ENCODE data around the gene GOLGA6L2.
"Not testable (repeated sequence)": the region's sequence is repeated elsewhere in the genome, so short reads cannot be mapped to it uniquely, and the experiment has no call there.

The GOLGA6L2 gene, protein sequence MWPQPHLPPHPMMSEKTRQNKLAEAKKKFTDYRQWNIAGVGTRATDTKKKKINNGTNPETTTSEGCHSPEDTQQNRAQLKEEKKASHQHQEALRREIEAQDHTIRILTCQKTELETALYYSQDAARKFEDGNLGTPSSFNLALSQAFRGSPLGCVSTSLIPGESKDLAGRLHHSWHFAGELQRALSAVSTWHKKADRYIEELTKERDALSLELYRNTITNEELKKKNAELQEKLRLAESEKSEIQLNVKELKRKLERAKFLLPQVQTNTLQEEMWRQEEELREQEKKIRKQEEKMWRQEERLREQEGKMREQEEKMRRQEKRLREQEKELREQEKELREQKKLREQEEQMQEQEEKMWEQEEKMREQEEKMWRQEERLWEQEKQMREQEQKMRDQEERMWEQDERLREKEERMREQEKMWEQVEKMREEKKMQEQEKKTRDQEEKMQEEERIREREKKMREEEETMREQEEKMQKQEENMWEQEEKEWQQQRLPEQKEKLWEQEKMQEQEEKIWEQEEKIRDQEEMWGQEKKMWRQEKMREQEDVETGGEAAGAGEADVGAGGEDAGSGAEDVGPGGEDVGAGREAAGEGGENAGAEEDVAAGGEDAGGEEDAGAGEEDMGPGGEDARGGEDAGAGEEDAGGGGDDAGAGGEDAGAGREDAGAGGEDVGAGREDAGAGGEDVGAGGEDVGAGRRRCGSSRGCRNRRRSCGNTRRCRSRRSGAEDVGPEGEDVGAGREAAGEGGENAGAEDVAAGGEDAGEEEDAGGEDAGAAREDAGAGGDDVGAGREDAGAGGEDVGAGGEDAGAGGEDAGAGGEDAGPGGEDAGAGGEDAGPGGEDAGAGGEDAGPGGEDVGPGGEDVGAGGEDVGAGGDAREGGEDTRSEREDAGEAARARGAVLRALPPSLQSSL

DNA sequence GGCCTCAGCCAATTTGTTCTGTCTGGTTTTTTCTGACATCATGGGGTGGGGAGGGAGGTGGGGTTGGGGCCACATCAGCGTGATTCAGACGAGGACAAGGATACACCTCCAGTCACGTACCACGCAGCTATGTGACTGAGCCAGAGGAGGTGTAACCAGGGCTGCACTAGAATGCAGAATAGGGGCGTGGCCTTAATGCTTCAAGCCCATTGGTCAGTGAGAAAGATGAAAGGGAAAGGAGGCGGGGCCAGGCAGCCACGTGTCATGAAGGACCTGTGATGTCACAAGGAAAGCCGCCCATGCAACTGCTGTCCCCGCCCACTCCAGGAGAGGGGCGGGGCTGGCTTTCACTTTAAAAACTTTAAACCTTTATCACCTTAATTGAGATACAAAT lies at the start of gene GOLGA6L2:
TSS of gene GOLGA6L2 (minus strand) at position 137 of the 394 bp plus-strand sequence. CDS start at position 75, 62 bp downstream.
- no peak for DNase-seq (ENCODE audit: low read depth, low spot score)

DNA sequence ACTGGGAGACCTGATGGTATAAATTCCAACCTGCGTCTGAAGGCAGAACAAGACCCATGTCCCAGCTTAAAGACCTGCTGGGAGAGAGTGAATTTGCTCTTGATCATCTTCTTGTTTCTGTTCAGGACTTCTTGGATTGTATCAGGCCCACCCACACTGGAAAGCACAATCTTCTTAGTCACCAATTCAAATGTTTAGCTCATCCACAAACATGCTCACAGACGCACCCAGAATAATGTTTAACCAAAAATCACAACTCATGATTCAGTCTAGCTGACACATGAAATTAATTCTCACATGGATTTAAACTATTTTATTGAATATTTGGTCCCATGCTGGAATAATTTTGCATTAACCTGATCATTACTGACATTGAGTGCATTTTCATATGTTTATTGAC lies 37.8 kb upstream of the GOLGA6L2 start:
- no peak for DNase-seq (ENCODE audit: low read depth, low spot score)

DNA sequence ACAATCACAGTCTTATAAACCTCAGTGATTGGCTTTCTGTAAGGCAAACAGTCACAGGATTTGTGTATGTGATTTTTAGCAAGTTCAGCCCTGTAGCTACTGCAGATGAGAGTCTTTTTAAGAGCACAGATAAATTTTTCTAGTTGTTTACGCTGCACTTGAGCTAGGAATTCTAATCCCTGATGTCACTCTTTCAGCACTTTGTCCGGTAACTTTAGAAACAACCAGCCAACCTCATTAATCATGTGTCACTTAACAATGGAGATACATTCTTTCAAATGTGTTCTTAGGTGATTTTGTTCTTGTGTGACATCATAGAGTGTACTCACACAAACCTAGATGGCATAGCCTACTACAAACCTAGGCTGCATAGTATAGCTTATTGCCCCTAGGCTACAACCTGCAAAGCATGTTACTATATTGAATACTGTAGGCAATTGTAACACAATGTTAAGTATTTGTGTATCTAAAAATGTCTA lies 36.8 kb upstream of the GOLGA6L2 start:
- no peak for DNase-seq (ENCODE audit: low read depth, low spot score)

DNA sequence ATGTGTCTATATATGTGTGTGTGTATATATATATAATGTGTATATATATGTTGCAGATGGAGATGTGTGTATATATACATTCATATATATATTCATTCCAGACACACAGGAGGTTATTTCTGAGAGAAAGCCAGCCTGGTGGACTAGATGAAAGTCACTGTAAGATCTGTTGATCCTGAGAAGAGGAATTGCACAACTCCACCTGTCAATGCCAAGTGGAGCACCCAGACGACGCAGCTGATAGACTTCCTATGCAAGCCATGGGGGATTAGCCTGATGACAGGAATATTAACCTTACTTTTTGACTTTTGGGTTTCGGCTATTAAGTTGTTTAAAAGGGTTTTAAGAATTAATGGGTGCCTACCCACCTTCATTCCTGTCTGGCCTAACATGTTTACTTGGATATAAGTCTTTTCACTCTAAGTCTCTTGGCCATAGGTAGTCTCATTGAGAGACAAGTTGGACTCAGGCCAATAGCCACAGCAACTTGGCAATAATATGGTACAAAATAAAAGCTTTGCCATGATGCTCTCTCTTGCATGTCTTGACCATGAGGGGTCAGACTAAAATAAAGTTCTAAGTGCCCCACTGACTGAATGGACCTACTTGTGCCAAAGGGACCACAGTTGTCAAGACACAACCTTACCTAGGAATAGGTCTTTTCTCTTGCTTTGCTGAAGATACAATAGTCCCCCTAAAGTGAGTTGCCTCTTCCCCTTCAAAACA lies 35.9 kb upstream of the GOLGA6L2 start:
- DNase-seq (ENCODE audit: low read depth, low spot score) = no peak

DNA sequence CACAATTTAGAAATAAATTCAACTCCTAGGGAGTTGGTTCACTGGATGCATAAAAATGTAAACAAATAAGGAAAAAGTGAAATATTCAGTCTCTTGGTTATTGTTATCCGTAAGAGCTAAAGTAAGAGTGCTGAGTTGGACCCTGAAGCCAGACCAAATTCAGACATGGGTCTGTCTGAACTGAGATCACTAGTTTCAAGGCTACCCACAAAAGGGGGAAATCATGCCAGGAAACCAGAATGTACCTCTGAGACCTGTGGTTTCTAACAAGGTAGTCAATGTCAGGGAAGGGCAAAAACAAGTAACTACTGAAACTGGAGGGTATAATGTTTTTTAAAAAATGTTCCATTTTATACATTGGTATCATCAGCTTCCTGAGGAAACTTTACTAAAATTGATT lies 35.2 kb upstream of the GOLGA6L2 start:
- no peak for DNase-seq (ENCODE audit: low read depth, low spot score)

DNA sequence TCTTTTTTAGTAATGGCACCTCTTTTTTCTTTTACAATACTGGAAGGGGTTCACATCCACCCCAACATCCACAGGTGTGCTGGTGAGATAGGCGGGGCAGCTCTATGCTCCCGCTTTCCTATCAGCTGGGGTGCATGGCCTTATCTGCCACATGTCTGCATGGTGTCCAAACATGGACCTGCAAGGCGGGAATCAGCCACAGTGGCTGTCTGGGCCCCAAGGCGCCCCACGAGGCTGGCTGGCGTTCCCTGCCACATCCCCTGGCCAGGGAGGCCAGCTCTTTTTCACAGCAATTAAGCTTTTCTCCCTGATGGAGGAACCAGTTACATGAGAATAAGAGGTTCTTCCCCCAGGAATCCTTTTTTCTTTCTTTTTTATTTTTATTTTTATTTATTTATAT lies 30.9 kb upstream of the GOLGA6L2 start:
- DNase-seq (ENCODE audit: low read depth, low spot score) = no peak

DNA sequence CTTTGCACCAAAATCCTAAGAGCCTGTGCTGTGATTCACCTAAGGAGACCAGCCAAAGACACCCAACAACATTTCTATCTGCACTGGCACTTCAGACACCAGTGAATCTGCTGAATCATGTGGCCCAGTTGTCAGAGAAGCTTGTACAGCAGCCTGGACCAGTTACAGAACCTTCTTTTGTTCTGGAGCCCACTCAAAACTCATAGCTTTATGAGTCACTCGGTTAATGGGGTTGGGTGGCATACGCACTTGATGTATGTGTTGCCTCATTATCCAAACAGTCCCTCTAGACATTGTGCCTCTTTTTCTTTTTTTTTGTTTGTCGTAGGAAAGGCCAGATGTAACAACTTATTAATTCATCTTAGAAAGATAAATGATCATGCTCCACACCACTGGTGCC lies 25.6 kb upstream of the GOLGA6L2 start:
- DNase-seq (ENCODE audit: low read depth, low spot score) = no peak

DNA sequence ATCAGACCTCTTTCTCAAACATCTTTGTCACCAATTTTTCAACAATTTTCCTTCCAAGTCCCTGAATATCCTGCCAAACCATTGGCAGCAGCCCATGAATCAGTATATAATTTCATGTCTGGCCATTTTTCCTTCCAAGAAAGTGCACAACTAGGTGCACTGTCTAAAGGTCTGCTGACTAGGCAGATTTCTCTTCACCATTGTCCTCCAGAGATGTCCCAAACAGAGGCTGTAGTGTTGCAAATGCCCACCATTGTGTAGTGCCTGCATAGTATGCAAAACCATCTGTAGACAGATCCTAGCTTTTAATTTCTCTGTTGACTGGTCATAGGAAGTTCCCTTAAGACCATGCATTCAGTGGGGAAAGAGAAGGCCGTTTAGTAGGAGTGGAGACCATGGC lies 25.0 kb upstream of the GOLGA6L2 start:
- DNase-seq (ENCODE audit: low read depth, low spot score) = no peak

DNA sequence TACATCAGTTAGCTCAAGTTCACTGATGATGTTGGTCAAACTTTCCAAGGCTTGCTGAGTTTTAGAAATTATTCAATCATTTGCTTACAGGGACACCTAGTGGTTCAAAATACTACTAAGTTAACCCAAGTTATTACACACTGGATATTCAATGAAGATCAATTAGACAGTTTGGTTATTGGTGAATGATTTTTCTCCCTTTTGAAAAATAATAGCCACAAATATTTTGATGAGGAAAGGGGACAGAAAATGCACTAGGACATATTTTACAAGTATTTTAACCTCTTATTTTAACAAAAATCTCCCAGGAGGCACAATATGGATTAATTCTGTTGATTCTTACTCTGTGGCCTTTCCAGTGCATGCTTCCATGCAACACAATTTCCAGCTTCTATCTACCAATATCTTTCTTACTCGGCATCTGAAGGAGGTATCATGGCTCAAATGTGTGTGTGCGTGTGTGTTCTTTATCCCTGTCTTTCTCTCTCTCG lies 20.1 kb upstream of the GOLGA6L2 start:
- DNase-seq (ENCODE audit: low read depth, low spot score) = no peak

DNA sequence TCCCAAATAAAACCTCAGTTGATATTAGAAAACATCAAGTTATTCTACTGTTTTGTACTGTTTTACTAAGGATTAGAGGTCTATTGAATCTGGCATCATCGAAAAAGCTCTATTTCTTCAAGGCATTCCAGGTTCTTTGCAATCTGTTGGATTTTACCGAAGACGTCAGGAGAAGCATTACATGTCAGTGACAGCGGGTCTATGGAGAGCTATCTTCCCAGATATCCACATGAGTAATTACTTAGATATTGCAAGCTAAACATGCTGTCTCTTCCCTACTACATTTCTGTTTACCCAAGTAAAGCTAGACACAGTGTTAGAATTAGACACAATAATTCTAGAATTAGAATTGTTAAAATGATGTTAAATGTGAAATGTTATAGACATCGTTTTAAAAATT lies 10.8 kb upstream of the GOLGA6L2 start:
- no peak for DNase-seq (ENCODE audit: low read depth, low spot score)

DNA sequence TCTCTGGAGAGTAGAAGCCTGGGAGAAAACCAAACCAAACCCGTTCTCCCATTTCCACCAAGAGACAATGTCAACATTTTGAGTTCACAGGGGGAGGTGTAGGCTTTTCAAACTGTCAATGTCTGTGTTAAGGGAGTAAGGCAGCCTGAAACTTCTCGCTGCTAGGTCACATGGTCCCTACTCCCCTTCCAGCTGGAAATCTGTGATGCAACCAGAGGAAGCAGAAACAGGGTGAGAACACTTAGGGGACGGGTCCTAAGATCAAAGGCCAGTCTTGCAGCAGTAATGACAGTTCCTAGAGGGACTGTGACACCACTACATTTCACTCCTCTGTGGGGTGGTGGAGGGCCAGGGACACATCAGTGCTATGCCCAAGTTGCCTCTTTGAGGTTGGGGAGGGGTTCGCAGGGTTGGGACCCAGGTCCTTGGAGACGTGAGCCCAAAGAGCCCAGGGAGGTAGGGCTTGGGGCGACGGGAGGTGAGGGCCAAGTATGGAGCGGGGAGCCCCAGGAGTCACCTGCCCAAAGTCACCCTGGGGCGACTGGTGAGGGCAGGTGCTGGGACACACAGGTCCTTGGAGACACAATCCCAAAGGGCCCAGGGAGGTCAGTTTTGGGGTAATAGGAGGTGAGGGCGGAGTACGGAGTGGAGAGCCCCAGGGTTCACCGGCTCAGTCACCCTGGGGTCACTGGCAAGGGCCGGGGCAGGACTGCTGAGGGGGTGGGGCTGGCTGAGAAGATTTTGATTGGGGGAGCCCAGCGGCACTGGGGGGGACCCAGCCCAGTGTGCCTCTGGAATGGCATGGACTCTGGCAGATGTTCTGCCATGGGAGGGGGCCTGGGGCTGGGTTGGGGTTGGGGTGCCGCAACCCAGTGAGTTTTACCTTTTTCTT lies 582 bp downstream of the GOLGA6L2 start:
- no peak for DNase-seq (ENCODE audit: low read depth, low spot score)

DNA sequence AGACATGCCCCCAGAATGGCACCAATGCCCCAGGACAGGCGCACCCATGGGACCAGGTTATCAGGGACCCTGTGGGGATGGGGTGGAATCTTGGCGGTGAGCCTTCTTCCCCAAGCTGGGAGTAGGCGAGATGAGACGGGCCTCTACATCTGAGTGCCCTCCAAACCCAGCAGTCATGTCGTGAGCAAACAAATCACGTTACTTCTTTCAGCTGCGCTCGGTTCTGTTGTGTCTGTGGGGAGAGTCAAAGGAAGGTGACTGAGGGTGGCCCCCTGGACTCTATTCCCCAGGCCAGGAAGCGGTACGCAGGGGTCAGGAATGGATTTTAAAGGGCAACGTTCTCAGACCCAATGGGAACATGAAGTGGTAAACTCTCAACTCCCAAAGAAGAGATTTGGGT lies 2.8 kb downstream of the GOLGA6L2 start:
- DNase-seq (ENCODE audit: low read depth, low spot score) = no peak

DNA sequence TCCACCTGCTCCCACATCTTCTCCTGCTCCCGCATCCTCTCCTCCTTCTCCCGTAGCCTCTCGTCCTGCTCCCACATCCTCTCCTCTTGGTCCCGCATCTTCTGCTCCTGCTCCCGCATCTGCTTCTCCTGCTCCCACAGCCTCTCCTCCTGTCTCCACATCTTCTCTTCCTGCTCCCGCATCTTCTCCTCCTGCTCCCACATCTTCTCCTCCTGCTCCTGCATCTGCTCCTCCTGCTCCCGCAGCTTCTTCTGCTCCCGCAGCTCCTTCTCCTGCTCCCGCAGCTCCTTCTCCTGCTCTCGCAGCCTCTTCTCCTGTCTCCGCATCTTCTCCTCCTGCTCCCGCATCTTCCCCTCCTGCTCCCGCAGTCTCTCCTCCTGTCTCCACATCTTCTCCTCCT lies 5.8 kb downstream of the GOLGA6L2 start:
- DNase-seq (ENCODE audit: low read depth, low spot score) = no peak

DNA sequence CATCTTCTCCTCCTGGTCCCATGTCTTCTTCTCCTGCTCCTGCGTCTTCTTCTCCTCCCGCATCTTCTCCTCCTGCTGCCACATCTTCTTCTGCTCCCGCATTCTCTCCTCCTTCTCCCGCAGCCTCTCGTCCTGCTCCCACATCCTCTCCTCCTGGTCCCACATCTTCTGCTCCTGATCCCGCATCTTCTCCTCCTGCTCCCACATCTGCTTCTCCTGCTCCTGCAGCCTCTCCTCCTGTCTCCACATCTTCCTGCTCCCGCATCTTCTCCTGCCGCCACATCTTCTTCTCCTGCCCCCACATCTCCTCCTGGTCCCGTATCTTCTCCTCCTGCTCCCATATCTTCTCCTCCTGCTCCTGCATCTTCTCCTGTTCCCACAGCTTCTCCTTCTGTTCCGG lies 6.4 kb downstream of the GOLGA6L2 start:
- no peak for DNase-seq (ENCODE audit: low read depth, low spot score)

DNA sequence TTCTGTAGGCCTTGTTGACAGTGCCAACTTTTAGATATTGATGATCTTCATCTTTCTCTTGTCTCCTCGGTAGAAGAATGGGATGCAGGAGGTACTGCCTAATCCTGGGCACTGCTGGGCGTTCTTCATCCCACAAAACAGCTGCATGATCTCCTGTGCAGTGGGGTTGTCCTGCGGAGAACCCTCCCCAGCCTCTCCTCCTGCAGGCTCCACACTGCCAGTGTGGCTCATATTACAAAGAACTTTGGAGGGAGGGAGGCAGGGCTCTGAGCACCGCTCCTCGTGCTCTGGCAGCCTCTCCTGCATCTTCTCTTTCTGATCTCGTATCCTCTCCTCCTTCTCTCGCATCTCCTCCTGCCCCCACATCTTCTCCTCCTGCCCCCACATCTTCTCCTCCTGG lies 7.5 kb downstream of the GOLGA6L2 start:
- DNase-seq (ENCODE audit: low read depth, low spot score) = no peak

DNA sequence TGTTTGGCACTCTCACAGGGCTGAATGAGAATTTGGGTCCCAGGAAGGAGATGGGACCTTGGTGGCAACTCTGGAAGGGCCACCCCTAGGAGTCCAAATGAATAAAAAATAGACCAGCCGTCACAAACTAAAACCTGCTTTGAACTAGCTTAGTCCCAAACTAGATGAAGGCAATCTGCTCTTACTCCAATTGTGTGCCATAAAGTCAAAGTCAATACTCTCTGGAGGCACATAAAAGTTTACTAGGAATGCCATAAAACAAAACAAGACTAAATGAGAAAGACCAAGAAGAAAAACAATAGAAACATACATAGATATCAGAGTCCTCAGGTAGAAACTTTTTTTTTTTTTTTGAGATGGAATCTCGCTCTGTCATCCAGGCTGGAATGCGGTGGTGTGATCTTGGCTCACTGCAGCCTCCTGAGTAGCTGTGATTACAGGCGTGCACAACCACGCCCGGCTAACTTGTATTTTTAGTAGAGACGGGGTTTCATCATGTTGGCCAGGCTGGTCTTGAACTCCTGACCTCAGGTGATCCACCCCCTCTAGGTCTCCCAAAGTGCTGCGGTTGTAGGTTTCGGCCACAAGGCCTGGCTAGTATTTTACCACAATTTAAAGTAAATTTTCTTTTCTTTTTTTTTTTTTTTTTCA lies 8.1 kb downstream of the GOLGA6L2 start:
- no peak for DNase-seq (ENCODE audit: low read depth, low spot score)

DNA sequence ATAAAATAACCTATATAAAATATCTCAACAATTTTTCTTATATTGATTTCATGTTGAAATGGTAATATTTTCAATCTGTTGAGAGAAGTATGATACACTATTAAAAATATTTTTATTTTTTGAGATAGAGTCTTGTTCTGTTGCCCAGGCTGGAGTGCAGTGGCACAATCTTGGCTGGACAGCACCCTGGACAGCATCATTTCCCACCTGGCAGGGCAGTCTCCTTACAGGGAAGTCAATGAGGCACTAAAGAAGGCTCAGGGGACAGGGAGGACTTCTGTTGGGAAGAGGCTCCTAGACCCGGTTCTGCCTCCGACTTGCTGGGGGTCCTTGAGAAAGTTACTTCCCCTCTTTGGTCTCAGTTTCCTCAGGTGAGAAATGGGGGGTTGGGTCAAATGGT lies 9.4 kb downstream of the GOLGA6L2 start:
- no peak for DNase-seq (ENCODE audit: low read depth, low spot score)

DNA sequence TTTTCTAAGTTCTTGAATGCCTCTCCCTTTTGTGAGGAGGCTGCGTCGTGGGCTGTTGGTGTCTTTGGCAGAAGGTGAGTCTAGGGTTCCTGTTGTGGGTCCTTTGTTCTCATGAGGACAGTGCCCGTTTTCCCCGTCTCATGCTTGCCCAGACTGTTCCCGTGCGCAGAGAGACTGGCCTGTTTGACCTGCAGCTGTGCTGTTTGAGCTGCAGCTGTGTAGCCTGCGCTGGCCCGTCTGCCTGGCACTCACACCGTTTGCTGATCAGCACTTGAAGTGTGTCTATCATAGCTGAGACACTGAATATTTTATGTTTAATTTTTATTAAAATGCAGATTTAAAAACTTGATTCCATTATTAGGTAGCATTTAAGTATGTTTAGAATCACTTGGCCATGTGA lies 9.9 kb downstream of the GOLGA6L2 start:
- no peak for DNase-seq (ENCODE audit: low read depth, low spot score)

DNA sequence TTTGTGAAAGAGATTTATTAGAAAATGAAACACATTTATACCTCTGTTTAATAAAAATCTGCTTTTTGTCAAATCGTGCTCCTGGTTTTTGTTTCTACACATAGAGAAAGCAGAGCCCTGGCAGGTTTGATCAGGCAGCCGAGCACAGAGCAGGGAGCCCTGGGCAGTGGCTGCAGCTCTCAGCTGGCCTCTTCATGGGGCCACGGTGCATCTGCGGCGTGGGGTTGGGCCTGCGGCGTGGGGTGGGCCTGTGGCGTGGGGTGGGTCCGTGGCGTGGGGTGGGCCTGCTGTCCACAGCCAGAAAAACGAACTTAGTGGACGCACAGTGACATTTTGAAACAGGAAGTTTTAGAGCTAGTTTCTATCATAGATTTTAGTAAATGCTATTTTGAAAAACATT lies 10.6 kb downstream of the GOLGA6L2 start:
- no peak for DNase-seq (ENCODE audit: low read depth, low spot score)

DNA sequence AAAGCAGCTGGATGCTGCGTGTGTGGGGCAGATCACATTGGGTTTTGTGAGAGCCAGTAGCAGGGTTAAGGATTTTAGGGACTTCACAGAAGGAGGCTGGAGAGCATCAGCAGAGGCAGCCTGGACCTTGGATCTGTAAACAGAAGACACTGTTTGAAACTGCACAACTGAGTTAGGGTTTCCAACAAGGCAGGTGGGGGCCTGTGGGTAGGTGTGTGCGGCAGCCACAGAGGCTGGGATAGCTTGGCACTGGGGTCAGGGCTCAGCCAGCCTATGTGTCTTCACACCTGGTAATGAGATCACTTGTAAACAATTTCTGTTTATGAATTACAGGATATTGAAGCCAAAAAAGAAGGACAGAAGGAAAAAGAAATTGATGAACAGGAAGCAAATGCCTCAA lies 12.3 kb downstream of the GOLGA6L2 start:
- DNase-seq (ENCODE audit: low read depth, low spot score) = not testable (repeated sequence)
